Activated CD4-positive, CD25-positive, alpha-beta regulatory T cell treated with anti-CD3 and anti-CD28 coated beads, Interleukin-2, amount 50 U/mL, for 16 hours (primary cell): ENCODE measurements around the gene BICD1.
"Not testable (repeated sequence)": the region's sequence is repeated elsewhere in the genome, so short reads cannot be mapped to it uniquely, and the experiment has no call there.

Experiments
- DNase-seq: peaks from one replicate; pipeline ENCODE4 v3.0.0-alpha.2; 2020; ENCODE audit warnings: low read depth, low spot score

The BICD1 gene

DNA sequence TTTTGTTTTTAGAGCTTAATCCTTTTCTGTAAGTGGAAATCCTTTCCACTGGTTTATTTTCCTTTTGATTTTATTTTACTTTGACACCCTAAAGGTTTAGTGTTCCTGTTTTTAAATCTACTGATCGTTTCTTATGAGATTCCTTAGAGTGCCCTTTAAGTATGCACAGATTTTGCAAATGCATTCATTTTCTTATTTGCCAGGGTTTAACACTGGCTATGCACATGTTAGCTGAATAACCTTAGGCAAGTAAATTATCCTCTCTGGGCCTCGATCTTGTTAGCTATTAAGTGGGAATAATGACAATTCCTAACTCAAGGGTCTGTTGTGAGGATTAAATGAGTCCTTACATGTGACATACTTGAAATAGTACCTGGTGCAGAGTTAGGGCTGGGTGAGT, 136.0 kb downstream of the BICD1 start:
- no peak for DNase-seq

DNA sequence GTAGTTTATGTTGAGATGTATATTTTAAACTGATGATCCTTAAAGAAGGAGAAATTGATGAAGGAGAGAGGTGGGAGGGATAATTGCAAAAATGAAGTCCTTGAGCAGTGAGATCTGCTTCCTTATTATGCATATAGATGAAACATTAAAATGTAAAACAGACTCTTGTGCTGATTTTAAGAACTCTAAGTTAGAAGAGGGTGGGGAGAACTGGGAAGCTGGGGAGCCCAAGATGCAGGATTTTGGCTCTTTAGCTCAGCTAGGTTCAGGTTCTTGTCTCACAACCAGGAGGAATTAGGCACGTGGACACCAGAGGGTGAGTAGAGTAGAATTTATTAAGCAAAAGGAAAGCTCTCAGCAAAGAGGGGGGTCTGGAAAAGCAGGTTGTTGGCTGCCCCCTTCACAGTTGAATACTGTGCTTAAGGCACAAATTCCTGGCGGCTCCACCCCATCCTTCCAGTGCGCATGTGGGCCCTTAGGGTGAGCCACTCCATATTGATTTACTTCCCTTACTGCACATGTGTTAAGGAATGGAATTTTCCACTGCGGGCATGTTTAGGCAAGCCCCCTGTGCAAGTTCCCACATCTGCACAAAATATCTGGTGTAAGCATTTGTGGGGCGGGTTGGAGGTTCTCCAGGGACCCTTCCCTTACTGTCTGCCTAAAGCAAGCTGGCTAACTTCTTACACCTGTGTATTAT, 141.9 kb downstream of the BICD1 start:
- no peak for DNase-seq

DNA sequence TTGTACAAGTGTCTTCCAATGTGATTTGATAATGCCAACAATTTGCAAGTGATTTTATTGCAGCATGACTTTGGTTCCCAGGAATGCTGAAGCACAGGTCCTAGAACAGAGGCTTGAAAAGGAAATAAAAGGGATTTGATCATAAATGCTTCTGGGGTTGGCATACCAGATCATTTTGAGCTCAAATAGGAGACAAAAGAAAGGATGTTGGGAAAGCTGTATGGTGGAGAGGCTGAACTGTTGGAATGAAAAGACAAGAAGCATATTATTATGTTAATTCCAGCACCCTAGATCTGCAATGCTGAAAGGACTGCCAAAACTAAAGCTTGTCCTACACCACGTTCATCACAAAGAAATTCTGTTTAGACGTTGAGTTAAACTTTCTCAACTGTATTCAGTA, 143.1 kb downstream of the BICD1 start:
- DNase-seq, result no peak

DNA sequence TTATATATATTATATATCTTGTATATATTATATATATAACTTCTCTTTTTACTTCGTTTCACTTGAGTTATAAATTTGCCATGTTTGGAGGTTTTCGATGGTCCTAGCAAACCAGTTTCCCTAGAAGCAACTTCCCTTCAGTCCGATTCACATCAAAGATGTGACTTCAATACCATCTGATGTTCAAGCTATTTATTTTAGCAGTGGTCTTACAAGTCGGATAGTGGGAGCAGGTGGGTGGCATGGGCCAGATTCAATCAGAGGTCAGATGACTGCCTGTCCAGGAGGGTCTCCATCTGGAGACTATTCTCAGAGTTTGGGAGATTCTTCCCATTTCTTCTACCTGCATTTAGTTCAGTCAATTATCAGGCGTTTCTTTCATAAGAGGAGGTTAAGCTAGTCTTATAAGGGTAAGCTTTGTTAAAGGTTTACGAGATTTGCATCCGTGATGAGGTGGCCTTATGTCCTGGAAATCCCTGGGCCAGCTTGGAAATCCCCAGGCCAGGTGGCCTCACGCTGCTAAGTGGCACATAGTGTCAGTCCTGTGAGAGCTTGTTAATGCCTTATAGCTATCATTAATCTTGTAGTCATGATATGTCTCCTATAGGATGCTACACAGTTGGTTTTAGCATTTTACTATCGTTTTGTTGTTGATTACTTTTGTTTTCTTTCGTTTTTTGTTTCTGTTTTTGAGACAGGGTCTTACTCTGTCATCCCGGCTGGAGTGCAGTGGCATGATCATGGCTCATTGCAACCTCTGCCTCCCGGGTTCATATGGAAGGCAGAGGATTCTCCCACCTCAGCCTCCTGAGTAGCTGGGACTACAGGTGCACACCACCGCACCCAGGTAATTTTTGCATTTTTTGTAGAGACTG, 145.8 kb downstream of the BICD1 start:
- DNase-seq, result no peak

DNA sequence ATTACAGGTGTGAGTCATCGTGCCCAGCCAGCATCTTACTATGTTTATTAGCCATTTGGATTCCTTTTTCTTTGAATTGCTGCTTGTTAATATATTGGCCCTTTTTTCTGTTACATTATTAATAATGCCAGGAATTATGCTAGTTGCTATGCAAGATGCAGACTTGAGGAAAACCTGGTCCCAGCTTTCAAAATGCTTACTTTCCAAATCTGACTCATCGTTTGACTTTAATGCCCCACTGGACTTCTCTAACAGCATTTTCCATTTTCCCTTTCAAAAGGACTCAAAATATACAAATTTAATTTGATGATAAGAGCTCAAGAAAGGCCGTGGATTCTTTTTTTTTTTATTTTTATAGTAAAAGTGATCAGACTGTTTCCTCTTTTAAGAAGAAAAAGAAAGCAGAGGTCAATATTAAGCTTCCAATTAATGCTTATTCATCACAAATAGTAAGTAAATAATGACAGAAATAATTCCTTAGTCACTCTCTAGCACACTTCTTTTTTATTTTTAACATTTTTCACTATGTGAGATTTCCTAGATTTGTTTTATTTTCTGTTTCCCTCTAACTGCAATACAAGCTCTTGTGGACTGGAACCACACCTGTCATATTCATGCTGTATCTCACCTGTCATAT, 146.6 kb downstream of the BICD1 start:
- no peak for DNase-seq

DNA sequence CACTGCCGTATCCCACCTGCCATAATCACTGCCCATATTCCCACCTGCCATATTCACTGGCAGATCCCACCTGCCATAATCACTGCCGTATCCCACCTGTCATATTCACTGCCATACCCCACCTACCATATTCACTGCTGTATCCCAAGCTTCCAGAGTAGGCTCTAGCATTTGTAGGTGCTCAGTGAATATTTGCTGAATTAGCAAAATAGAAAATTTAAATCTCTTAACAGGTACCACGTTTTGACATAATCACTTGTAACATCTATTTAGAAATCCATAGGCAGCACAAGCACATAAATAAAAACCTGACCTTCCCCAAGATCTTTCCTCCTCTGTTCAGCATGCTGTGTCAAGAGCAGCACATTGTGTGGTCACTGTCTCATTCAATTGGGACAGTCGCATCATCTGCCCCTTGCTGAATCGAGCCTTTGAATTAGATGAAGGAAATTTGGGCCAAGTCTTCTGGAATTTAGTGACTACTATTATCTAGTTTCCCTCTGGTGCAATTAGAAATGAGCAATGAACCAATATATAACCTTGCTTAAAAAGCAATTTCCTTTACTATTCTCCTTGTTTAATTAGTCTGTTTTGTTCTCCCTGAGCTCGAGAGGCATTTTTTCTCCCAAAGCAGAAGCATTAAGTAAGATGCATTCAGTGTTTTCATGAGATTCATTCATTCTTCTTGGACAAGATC, 147.8 kb downstream of the BICD1 start:
- no peak for DNase-seq

DNA sequence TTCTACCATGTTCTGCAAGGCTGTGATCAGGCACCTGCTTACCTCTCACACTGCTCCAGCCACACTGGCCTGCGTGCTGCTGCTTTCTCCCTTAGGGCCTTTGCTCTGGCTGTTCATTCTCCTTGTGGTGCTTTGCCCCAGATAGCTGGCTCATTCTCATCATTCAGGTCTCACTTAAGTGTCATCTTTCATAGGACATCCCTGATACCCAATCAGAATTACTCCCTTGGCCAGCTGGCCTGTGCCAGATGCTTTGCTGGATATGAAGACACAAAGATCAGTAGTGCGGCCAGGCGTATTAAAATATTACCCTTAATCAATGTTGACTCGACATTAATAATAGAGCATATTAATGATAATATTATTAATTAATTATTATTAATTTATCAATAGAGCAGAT, 148.9 kb downstream of the BICD1 start:
- no peak for DNase-seq

DNA sequence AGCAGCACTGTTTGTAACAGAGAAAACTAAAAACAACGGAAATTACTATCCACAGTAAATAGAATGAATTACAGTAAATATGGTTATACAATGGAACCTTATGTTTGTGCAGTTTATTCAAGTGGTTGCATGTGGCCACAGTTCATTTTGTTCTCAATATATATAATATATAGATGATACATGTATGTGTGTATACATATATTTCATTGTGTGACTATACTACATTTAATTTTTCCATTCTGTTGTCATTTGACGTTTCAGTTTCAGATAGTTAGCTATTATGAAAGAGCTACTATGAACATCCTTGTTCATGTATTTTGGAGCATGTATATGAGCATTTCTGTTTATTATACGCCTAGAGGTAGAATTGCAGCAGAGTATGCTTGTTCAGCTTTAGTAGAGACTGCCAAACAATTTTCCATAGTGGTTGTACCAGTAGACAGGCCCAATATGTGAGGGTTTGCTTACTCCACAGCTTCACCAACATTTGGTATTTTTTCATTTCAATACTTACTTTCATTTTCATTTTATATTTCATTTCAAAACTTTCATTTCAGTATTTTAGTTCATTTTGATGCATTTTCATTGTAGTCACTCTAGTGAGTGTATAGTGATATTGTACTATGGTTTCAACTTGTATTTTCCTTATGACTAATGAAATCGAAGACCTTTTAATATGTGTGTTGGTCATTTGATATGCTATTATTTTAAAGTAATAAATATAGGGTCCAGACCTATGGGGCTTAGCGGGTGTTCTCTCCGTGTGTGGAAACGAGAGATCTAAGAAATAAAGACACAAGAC, 151.2 kb downstream of the BICD1 start:
- no peak for DNase-seq

DNA sequence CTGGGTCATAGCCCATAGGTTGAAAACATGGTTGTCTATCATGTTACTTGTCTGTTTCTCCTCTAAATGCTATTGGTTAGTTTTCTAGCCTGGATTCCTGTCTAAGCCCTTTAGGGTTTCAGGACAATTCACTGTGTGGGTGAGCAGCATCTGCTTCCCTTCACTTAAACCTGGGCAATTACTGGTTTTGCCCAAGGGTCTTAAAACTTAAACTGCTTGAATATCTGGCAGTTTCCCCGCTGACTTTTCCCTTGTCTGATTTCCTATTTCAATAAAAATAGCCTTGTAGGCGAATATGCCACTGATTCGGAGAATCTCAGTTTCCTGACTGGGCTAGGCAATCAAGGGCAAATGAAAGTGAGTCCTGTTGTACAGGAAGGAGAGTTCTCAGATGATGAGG, 154.0 kb downstream of the BICD1 start:
- DNase-seq, result no peak

DNA sequence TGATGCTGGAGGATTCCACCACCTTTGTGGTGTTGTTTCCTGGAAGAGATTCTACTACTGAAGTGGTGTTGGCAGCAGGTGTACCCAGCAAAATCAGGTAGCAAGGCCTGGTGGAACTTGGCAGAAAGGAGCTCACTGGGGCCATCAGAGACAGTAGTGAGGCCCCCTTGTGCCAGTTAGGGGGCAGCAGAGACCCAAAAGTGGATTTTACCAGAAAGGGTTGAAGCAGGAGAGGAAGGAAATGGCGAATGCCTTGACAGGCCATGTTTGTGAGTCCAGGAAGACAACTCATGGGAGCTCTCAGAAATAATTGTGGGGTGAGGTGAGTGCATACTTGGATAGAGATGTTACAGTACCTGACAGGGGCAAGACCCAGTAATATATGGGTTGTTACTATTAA, 155.0 kb downstream of the BICD1 start:
- DNase-seq, result no peak

DNA sequence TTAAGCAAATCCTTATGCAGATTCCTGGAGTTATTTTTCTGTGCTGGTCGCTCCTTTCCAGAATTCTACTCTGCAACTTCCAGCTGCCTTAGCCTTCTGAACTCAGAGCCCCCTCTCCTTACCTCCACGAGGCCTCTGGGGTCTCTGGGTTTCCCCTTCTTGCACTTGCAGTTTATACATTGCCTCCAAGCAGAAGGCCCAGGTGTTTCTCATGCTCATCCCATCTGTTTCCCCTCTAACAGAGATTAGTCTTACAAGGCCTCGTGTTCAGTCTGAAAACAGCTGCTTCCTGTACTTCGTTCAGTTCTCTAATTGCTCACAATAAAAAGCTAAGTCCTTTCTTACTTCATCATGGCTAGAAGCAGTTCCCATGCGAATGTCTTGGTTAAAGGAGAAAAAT, 158.3 kb downstream of the BICD1 start:
- DNase-seq, result no peak

DNA sequence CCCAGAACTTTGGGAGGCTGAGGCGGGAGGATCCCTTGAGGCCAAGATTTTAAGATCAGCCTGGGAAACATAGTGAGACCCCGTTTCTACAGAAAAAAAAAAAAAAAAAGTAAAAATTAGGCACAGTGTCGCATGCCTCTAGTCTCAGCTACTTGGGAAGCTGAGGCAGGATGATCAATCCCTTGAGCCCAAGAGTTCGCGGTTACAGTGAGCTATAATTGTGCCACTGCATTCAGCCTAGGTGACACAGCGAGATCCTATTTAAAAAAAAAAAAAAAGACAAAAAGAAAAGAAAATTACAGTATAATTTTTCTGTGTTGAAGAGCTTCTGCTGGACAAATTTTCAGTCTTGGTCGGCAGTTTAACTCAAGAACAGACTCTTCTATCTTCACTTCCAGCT, 158.8 kb downstream of the BICD1 start:
- no peak for DNase-seq

DNA sequence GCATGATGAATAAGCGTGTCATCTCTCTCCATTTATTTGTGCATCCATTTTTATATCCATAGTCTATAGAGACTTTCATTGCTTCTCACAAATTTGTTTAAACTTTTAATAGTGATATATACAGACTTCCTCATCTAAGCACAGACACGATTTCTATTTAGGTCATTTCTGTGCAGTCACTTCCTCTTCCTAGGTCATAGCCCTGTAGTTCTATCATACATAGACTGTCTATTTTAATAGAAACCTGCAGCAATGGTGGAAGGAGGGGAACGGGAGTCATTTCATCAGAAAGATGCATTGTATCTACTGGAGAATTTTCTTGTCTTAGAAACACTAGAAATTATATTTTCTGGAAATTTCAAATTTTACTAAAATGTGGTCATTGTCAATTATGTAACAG, 159.3 kb downstream of the BICD1 start:
- no peak for DNase-seq

DNA sequence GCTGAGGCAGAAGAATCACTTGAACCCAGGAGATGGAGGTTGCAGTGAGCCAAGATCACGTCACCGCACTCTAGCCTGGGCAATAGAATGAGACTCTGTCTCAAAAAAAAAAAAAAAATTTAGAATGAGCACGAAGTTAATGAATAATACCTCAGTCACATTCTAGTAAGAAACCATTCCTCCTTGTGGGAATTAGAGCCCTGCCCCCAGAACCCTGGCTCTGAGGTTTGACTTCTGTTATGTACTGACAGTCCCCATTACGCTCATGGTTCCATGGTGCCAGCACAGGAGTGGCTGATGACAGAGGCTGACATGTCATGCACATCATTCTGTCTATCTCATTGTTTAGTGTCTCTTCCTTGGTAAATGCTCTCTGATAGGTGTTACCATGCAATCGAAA, 160.1 kb downstream of the BICD1 start:
- no peak for DNase-seq

DNA sequence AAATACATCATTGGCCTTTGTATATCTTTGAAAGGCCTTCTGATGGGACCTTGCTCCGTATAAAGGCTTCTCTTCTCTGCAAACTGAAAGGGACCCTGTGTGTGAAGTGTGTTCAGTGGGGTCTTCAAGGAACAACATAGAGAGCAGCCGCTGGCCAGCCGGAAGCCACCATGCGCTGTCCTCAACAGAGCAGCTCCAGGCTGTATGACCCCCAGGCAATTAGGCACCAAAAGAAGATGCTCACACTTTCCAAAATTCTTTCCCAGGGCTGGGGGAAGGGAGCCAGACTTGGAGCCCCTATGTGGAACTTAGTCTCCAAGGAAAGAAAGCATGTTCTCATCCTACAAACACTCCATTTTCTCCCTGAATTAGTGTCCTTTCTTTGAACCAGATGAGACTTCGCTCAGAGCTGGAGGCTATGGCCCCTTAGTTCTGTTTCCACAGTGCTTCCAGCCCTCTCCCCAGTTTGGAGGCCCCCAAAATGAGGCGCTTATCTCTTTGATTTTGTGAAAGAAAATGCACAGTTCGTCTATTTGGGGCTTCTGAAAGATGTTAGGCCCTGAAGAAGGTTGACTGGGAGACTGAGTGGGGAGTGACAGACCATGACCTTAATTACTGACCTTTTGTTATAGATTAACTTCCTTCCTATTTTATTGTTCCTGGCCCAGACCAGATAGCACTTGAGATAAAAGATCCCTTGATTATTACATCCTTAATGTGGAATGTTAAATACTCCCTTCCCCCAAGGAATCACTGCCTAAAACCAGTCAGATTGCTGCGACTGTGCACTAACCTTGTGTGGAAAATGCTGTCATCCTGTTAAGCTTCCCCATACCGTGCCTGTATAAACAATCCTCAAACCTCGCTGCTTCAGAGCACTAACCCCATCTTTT, 164.4 kb downstream of the BICD1 start:
- DNase-seq, result no peak

DNA sequence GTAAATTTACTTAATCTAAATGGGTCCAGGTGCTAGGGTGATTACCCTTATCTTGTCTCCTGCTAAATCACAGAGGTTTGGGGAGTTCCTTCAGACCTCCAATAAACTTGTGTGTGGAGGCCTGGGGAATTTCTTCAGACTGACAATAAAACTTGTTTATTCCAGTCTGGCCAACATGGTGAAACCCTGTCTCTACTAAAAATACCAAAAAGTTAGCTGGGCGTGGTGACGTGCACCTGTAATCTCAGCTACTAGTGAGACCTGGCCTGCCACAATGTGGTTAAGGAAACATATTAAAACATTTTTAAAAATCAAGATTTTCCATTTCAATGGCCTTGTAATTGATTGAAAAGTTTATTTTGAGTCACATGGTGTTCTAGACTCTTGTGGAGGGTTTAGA, 165.8 kb downstream of the BICD1 start:
- DNase-seq, result no peak

DNA sequence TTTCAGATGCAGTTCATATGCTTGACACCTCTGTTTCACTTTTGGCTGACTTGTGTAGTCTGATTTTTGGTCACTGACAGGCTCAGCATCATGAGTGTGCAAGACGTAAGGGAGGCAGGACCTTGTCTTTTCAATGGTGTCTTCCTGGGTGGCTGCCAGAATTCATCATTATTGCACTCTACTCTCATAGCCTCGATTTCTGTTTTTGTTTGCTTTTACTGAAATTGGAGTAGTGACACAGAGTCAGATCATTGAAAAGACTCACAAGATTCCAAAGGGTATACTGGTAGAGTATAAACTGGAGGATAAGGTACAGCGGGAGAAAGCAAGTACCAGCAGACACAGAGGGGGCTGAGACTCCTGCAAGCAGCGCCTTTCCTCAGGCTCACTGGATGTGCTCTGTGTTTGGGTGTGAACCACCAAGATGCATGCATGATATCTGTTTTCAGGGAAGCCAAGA, 166.4 kb downstream of the BICD1 start:
- DNase-seq, result no peak

DNA sequence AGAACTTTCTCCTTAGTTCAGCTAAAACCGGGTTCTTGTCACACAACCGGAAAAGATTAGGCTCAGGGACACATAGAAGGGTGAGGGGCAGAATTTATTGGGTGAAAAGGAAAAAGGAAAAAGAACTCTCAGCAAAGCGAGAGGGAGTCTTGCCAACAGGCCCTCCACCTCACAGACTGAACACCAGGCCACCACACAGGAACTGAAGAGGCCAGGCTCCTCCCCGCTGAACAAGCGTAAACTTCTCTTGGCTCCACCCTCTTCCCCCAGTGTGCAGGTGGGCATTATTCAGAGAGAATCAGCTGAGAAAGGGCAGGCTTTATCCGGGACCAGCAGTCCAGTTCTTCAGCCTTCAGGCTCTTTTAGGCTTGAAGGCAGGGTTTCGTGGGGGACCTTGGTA, 167.1 kb downstream of the BICD1 start:
- peak; percentile 1 for DNase-seq

DNA sequence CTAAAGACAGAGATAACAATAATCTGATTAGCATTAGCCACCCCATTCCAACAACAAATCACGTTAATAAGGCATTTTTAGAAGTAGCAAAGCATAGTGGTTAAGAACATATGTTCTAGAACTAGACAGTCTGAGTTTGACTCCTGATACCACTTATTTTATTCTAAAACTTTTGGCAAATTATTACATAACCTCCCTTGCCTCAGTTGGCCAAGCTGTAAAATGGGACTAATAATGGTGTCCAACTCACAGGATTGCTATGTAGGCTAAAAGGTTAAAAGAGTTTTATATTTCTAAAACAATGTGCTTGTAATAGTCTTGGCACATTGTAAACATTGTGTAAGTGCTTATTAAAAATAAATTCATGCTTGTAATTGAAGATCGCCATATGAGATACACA, 168.0 kb downstream of the BICD1 start:
- DNase-seq, result no peak

DNA sequence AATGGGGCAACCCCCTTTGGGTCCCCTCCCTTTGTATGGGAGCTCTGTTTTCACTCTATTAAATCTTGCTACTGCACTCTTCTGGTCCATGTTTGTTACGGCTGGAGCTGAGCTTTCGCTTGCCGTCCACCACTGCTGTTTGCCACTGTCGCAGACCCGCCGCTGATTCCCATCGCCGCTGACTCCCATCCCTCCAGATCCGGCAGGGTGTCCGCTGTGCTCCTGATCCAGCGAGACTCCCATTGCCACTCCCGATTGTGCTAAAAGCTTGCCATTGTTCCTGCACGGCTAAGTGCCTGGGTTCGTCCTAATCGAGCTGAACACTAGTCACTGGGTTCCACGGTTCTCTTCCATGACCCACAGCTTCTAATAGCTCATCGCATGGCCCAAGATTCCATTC, 168.9 kb downstream of the BICD1 start:
- not testable (repeated sequence) for DNase-seq
